Lower lobe of right lung (tissue), 2 donors: Measurements from ENCODE around the gene TXNDC2. TPM values are rescaled to one million over a fixed set of nuclear protein-coding genes. Genes with fewer than 3 reads are reported as not detected.
A peak's percentile ranks its signal among the peaks of the same experiment; 100 is the strongest.

Experiments used
- ATAC-seq, 2 donors: fragments of 200-7000 bp; cut with Tn5 transposase; one replicate each; pipeline ENCODE4 v1.9.1; 2020 to 2022; ENCODE audit warnings: mild to moderate bottlenecking in 2 of 2, moderate library complexity in 2 of 2
- DNase-seq: peaks from one replicate; pipeline ENCODE4 v3.0.0-alpha.2; 2020
- H3K27ac ChIP-seq: fragments of 200-600 bp; one replicate; pipeline ENCODE4 v1.8.0; 2022
- H3K27me3 ChIP-seq: fragments of 200-600 bp; one replicate; pipeline ENCODE4 v1.8.0; 2022; ENCODE audit warnings: low read depth
- H3K36me3 ChIP-seq: fragments of 200-600 bp; one replicate; pipeline ENCODE4 v1.8.0; 2022; ENCODE audit warnings: mild to moderate bottlenecking
- H3K4me1 ChIP-seq: fragments of 200-600 bp; one replicate; pipeline ENCODE4 v1.8.0; 2022
- H3K4me3 ChIP-seq: fragments of 200-600 bp; one replicate; pipeline ENCODE4 v1.8.0; 2022; ENCODE audit warnings: mild to moderate bottlenecking
- H3K9me3 ChIP-seq: fragments of 200-600 bp; one replicate; pipeline ENCODE4 v1.8.0; 2022
- CTCF ChIP-seq: fragments of 200-600 bp; IDR thresholded peaks from one replicate; pipeline ENCODE4 v1.8.0; 2022; ENCODE audit warnings: antibody characterized with exemption, mild to moderate bottlenecking
- intact Hi-C: fragments of 100-400 bp; cut with DNase I; formaldehyde crosslinking; loops from one replicate; pipeline ENCODE4 v1.11.0; 2022
- total RNA-seq: library from RNA; stranded (reverse); fragmentation: NEBNext Ultra II Directional; extraction: Animal tissue kit (Norgen Biotek cat#: 25700); gene quantifications from one replicate; pipeline ENCODE4 v1.2.1, GENCODE V29; 2021
- donor health status: DM: no; HTN: yes; CAD: no; lungs with severe emphysema.

The TXNDC2 gene
- total RNA-seq, 1 donor from 2014 or later, result 0.12 TPM

GRCh38 chr18:9926977-9927376, 41.2 kb downstream of the TXNDC2 start:
- DNase-seq, result no peak
- H3K4me1 ChIP-seq, result peaks cover 96% of the 10 kb centered on the region

GRCh38 chr18:9927392-9928063, 41.8 kb downstream of the TXNDC2 start:
- Histone ChIP-seq H3K36me3 (peaks cover 7% of the 10 kb centered on the region), H3K9me3 (no peaks in the 10 kb centered on the region), H3K4me3 (no peak overlapping the region), H3K4me1 (peaks cover 97% of the 10 kb centered on the region), H3K27ac (no peak overlapping the region), H3K27me3 (no peaks in the 10 kb centered on the region)
- no peak for TF ChIP-seq CTCF
- ATAC-seq, result no peak
- DNase-seq, result no peak
- intact Hi-C loops, result no loop called here

More at GRCh38 chr18:9926977-9927376, 41.2 kb downstream of the TXNDC2 start:
- Histone ChIP-seq H3K36me3 (peaks cover 1% of the 10 kb centered on the region), H3K27me3 (no peaks in the 10 kb centered on the region), H3K9me3 (no peaks in the 10 kb centered on the region), H3K4me3 (no peak overlapping the region), H3K27ac (no peak overlapping the region)
- no peak for TF ChIP-seq CTCF
- ATAC-seq, result no peak
- intact Hi-C loops, result no loop called here

GRCh38 chr18:9928646-9929259, 43.0 kb downstream of the TXNDC2 start:
- H3K36me3 ChIP-seq, result peaks cover 19% of the 10 kb centered on the region
- peaks cover 87% of the 10 kb centered on the region for H3K4me1 ChIP-seq
- intact Hi-C loops, result no loop called here

GRCh38 chr18:9930299-9930884, 44.6 kb downstream of the TXNDC2 start:
- ATAC-seq (no peak), DNase-seq (no peak)
- Histone ChIP-seq H3K27me3 (no peaks in the 10 kb centered on the region), H3K4me1 (peaks cover 70% of the 10 kb centered on the region), H3K27ac (no peak overlapping the region), H3K36me3 (peaks cover 31% of the 10 kb centered on the region), H3K4me3 (no peak overlapping the region), H3K9me3 (no peaks in the 10 kb centered on the region)
- intact Hi-C loops, result no loop called here
- TF ChIP-seq CTCF, result no peak

More at GRCh38 chr18:9928646-9929259, 43.0 kb downstream of the TXNDC2 start:
- Histone ChIP-seq H3K9me3 (no peaks in the 10 kb centered on the region), H3K27ac (no peak overlapping the region), H3K4me3 (no peak overlapping the region), H3K27me3 (no peaks in the 10 kb centered on the region)
- ATAC-seq (peak in 1 of 2 donors; percentile 59), DNase-seq (no peak)
- no peak for TF ChIP-seq CTCF

- Histone ChIP-seq H3K27ac (no peak overlapping the region), H3K4me3 (no peak overlapping the region), H3K27me3 (no peaks in the 10 kb centered on the region), H3K36me3 (peaks cover 35% of the 10 kb centered on the region), H3K9me3 (no peaks in the 10 kb centered on the region), H3K4me1 (peaks cover 63% of the 10 kb centered on the region)
- DNase-seq (no peak), ATAC-seq (no peak)
- no peak for TF ChIP-seq CTCF
- intact Hi-C loops, result no loop called here
Observed at GRCh38 chr18:9931146-9931545, 45.4 kb downstream of the TXNDC2 start.
